ENCODE measurements around the gene GTF2IRD1.
"Not testable (repeated sequence)": the region's sequence is repeated elsewhere in the genome, so short reads cannot be mapped to it uniquely, and the experiment has no call there.

GTF2IRD1 gene

DNA sequence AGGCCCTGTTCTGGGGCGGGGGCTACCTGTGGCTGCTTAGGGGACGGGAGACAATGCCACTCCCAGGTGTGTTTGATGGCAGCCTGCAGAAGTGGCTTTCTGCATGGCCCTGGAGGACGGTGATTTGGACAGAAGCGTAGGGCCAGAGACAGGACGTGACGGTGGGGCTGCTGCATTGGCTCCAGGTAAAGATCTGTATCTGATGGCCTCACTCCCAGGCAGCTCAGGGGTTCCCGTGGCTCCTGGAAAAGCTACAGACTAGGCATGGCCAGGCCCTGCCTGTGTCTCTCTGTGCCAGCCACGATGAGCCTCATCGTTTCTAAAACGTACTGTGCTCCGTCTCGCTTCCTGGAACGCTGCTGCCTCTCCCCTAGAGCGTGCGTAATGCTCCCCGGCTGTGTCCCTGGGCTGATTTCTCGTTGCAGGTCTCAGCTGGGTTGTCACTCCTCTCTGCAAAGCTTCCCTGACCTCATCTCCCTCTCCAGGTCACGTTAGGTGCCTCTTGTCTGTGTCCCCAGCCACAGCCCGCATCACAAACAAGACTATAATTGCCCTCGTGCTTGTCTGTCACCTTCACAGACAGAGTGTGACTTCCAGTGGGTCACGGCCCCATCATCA is 12.6 kb downstream of the GTF2IRD1 start:
- no peak for DNase-seq (ENCODE audit: low read depth in 2 of 2)

DNA sequence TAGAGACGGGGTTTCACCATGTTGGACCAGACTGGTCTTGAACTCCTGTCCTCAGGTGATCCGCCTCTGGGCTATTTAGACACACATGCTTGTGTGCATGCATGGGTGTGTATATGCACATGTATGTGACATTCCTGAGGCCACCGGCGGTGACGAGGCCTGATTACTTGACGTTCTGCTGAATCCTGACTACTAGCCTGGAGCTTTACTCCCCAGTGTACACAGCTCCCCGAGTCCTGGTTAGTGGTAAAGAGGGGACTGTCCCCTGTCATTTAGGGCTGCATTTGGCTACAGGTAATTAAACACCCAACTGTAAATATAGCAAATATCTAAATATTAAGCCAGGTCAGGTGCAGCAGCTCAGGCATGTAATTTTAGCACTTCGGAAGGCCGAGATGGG is 14.2 kb downstream of the GTF2IRD1 start:
- DNase-seq (ENCODE audit: low read depth in 2 of 2), result no peak

DNA sequence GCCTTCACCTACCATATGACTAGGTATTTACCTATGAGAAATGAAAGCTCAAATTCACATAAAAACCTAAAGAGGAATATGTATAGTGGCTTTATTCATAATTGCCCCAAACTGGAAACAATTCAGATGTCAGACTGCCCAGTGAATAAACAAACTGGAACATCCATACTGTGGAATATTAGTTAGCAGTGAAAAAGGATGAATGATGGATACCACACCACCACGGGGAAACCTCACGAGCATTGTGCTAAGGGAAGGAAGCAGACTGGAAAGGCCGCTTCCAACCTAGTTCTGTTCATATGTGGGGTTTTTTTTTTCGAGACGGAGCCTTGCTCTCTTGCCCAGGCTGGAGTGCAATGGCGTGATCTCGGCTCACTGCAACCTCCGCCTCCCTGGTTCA is 16.8 kb downstream of the GTF2IRD1 start:
- DNase-seq (ENCODE audit: low read depth in 2 of 2), result no peak

DNA sequence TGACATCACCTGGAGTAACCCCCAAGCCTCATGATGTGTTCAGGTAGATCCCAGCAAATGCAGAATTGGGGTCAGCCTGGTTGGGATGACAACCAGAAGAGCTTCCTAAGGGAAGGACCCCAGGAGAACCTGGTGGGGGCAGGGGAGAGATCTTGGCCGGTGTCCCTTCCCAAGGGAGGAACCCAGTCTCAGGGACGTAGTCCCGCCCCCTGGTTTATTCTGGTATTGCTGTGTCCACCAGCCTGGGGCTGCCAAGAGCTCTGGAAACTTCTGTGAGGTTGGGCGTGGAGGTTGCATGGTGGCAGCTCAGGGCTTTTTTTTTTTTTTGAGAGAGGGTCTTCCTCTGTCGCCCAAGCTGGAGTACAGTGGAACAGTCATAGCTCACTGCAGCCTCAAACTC is 19.4 kb downstream of the GTF2IRD1 start:
- DNase-seq (ENCODE audit: low read depth in 2 of 2), result no peak

- no peak for DNase-seq (ENCODE audit: low read depth in 2 of 2)
Measured at GRCh38 chr7:74474271-74474865, 20.7 kb downstream of the GTF2IRD1 start.

- no peak for DNase-seq (ENCODE audit: low read depth in 2 of 2)
Measured at GRCh38 chr7:74475243-74475986, 21.7 kb downstream of the GTF2IRD1 start.

- no peak for DNase-seq (ENCODE audit: low read depth in 2 of 2)
Measured at GRCh38 chr7:74475987-74476350, 22.3 kb downstream of the GTF2IRD1 start.

- no peak for DNase-seq (ENCODE audit: low read depth in 2 of 2)
Measured at GRCh38 chr7:74476626-74477025, 22.9 kb downstream of the GTF2IRD1 start.

- DNase-seq (ENCODE audit: low read depth in 2 of 2), result no peak
Measured at GRCh38 chr7:74478671-74479065, 25.0 kb downstream of the GTF2IRD1 start.

DNA sequence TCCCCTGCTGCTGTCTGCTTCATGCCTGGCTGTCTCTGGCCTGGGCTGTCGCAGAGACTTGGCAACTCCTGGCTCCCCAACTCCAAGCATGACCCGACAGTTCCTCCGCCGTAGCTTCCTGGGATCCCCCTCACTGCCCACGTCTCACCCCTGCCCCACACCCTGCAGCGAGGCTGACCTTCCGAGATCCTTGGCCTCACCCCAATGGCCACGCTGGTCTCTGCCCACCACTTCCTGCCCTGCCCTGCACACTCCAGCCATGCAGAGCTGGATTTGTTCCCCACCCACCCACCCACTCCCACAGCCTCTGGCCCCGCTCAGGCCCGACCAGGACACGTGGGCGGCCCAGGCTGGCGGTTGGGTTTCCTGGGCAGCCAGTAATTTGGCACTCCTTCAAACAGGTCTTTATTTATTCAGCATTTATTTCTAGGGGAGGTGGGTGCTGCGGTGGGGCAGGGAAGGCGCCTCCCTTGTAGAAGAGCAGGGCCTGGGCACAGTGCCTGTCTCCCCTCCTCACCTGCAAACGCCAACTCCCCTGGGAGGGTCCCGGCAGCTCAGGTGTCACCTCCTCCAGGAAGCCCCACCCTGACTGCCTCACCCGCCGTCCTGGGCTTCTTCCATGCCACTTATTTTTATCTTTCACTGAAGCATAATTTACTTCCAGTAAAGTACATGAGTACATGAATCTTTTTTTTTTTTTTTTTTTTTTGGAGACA is 25.5 kb downstream of the GTF2IRD1 start:
- no peak for DNase-seq (ENCODE audit: low read depth in 2 of 2)

DNA sequence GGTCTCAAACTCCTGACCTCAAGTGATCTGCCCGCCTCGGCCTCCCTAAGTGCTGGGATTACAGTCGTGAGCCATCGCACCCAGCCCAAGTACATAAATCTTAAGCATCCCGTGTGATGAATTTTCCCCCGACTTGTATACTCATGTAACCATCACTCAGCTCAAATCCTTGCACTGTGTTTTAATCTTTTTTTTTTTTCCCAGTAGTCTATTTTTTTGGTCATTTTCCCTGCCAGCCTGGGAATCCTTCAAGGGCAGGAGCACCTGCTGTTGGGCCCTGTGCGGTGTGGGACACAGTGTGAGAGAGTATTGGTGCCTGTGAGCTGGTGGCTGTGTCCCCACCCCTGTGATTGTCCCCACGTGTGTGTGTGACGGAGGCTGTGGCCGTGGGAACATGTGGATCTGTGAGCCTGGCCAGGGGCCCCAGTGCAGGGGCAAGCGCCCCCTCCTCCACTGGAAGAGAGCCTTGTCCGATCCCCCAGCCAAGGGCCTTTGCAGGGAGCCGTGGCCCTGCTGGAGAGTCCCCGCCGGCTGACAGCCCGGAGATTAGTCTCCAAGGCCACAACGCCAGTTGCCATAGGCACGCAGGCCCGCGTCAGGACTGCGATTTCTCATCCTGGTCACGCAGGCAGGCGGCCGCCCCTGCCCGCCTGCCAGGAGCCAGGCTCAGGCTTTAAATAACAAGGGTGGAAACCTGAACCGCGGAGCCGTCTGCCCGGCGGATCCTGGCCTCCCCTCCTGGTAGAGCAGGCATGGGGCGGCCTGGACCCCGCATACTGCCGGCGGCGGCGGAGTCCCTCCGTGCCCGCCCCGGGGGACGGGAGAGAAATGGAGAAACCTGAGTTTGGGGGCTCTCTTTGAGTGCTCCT is 26.5 kb downstream of the GTF2IRD1 start:
- DNase-seq (ENCODE audit: low read depth in 2 of 2), result no peak

GRCh38 chr7:74480861-74481417 is 27.2 kb downstream of the GTF2IRD1 start:
- no peak for DNase-seq (ENCODE audit: low read depth in 2 of 2)

- DNase-seq (ENCODE audit: low read depth in 2 of 2), result no peak
Measured at GRCh38 chr7:74481458-74482196, 27.9 kb downstream of the GTF2IRD1 start.

- no peak for DNase-seq (ENCODE audit: low read depth in 2 of 2)
Measured at GRCh38 chr7:74482197-74482467, 28.4 kb downstream of the GTF2IRD1 start.

DNA sequence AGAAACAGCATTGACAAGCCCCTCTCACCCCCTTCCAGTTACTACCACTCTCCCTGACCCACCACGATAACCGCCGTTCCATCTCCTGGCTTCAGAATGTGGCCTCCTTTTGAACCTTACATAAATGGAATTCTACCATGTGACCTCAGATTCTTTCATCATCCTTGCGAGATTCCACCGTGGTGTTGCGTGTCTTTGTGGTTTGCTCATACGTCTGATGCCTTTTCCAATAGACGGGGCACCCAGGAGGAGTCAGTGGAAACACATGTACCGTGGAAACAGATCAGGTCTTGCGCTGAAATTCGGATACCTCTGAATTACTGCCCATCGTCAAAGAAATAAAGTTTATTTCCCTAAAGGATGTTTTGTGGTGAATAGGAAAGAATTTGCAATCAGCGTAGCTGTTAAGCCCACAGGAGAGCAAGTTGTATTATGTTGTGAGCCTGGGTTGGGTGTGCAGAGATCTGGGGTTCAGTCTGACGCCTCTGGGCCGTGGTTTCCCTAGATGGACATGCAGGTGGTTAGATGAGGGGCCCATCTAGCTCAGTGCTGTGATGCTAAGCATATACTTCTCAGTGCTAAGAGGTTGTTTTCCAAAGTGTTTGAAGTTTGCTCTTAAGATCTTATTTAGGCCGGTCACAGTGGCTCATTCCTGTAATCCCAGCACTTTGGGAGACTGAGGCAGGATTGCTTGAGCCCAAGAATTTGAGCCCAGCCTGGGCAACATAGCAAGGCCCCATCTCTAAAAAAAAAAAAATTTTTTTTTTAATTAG is 29.1 kb downstream of the GTF2IRD1 start:
- DNase-seq (ENCODE audit: low read depth in 2 of 2), result no peak

DNA sequence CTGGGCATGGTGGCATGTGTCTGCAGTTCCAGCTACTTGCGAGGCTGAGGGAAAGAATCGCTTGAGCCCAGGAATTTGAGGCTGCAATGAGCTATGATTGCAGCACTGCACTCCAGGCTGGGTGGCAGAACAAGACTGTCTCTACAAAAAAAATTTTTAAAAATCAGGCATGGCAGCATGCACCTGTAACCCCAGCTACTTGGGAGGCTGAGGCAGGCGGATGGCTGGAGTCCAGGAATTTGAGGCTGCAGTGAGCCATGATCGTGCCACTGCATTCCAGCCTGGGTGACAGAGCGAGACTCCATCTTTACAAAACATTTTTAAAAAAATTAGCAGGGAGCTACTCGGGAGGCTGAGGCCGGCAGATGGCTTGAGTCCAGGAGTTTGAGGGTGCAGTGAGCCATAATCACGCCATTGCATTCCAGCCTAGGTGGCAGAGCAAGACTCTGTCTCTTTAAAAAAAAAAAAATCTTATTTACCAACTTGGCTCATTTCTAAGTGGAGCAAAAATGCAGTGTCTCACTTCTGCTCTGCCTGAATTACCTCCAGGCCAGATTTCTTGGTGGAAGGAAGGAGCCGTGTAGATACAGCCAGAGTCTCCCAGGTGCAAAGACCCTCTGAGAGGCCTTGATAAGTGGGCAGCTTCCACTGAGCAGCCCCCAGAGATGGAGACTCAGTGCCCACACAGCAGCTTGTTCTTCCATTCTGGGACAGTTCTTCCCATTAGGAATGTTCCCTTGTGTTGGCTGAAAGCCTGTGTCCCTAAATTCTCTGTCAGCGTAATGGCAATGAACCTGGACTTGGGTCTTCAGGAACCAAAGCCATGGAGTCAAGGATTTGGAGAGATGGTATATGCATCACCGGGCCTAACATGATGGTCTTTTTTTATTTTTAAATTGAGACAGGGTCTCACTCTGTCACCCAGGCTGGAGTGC is 30.0 kb downstream of the GTF2IRD1 start:
- no peak for DNase-seq (ENCODE audit: low read depth in 2 of 2)

GRCh38 chr7:74485611-74486010 is 31.9 kb downstream of the GTF2IRD1 start:
- DNase-seq (ENCODE audit: low read depth in 2 of 2), result no peak

DNA sequence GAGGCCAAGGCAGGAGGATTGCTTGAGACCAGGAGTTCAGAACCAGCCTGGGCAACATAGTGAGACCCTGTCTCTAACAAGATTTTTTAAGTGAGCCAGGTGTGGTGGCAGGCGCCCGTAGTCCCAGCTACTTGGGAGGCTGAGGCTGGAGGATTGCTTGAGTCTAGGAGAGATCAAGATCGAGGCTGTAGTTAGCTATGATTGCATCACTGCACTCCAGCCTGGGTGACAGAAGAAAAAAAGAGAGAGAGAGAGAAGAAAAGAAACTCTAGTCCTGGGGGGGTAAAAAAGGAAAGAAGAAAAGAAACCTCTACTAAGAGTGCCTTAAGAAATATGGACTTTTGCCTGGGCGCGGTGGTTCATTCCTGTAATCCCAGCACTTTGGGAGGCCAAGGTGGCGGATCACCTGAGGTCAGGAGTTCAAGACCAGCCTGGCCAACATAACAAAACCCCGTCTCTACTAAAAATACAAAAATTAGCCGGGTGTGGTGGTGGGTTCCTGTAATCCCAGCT is 34.9 kb downstream of the GTF2IRD1 start:
- DNase-seq (ENCODE audit: low read depth in 2 of 2), result not testable (repeated sequence)

Measured in stimulated activated CD8-positive, alpha-beta memory T cell treated with anti-CD3 and anti-CD28 coated beads, Interleukin-7, amount 100 ng/mL, for 1 hour (primary cell).